ENCODE measurements around the gene PTPRN2.

GRCh38 chr7:158130023-158130409, 457.6 kb downstream of the PTPRN2 start:
- TF ChIP-seq CTCF (IDR thresholded peaks at IDR 0.05) (no peak), REST (IDR thresholded peaks at IDR 0.05; ENCODE audit: insufficient read depth in 1 of 2, low read depth in 2 of 2, low read length in 1 of 2) (no peak), SIN3A (IDR thresholded peaks at IDR 0.05; ENCODE audit: borderline replicate concordance, insufficient read depth, low read depth, low read length) (no peak), POLR2AphosphoS5 (IDR thresholded peaks at IDR 0.05; ENCODE audit: low read depth, low read length) (no peak), TCF7L2 (IDR thresholded peaks at IDR 0.05; ENCODE audit: low read depth, low read length) (no peak)
